NCI-H2107 treated with DMSO at 0.1 percent for 48 hours (cell line): Measurements from ENCODE around the gene NECAB3.

Source experiments
- DNase-seq: peaks from one replicate; lab custom pipeline; 2025; ENCODE audit not compliant: unreplicated experiment; lab: John Stamatoyannopoulos, UW

Gene NECAB3

DNA sequence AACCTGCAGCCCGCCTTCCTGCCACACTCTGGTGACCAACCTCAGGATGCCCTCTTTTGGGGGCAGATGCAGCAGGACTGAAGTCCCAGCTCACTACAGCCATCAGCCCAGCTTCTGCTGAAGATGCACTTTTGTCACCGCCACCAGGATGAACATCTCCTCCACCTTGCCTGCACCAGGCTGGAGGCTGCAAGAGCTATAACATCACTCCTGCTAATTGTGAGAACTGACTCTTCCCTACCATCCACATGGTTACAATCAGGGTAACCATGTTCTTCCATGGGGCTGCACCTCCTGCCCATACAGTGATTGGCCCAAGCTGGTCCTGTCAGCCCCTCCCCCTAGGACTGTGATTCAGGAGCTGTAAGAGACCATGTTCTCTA, 9.5 kb downstream of the NECAB3 start:
- no peak for DNase-seq

DNA sequence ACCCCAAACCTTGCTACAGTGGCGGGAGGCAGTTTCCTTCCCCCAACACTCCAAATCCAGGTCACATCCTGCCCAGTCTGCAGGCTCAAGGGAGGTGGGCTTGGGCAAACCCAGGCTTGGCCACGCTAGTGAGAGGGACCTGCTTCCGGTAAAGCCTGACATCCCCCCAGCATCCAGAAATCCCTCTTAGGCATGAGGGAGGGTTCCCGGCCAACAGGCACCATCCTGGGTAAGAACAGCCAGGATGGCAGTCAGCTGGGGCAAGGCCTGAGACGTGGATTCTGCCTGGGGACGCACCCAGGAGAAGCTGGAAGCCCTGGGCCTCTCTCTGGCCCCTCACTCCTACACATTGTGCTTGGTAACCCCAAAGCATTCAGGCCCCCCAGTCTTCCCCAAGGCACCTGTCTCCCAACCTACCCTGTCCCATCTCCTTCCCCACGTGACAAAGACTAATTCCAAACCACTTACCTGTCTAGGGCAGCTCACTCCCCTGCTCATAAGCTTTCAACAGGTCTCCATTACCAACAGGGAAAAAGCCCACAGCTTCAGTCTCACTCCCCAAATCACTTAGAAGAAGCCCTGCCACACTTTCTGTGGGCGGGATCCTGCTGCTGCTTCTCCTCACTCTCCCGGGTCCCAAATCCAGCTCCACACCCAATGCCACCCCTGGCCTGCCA, 10.0 kb downstream of the NECAB3 start:
- no peak for DNase-seq

DNA sequence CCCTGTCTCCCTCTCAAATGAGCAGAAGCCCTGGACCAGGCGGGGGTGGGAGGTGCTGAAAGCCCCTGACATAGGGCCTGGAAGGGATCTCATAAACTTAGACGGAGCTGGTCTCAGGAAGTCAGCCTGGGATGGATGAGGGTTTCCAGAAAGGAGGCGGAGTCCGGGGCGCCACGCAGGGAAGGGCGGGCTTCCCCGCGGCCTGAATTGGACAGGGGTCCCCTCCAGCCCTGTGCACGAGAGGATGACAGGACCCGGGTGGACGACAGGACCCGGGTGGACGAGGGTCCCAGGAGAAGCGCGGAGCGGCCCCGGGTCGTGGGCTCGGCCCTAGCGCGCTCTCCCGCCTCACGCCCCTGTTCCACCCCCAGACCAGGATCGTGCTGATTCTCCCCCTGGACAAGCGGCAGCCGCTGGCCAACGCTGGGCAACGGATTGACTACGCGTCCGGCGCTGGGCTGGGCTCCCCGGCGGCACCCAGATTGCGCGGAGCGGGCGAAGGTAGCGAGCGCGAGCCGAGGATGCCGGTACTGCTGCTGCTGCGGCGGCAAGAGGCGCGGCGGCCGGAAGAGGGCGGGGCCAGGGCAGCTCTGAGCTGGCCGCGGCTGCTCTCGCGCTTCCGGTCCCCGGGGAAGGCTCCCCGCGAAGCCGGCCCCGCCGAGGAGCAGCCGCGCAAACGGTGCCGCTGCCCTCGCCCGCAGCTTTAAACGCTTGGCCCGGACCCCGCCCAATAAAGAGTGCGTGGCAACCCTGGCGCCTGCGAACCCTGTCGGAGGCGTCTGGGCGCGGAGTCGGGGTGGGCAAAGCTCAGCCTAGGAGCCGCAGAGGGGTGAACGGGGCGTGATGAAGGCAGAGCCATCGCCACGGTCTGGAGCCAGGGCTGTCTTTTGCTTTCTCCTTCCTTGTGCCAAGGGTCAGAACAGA, 10.8 kb downstream of the NECAB3 start:
- no peak for DNase-seq

DNA sequence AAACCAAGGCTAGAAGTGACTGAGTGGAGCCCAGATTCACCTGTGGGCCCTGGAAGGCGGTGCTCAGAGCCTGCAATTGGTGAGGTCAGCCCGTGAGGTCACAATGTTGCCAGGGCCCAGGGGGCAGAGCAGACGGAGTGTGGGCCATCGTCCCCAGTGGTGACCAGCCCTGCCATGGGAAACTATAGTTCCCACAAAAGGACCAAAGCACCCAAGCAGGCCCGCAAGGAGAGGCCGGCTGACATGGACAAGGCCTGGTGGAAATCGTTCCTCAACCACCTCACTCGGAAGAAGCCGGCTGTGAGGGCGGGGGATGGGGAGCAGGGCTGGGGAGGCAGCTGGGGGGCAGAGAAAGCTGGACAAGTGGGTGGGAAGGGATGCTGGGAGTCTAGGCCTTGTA, 12.1 kb downstream of the NECAB3 start, which contains the start of gene C20orf144:
TSS of gene C20orf144 (plus strand) at position 156 of the 400 bp plus-strand sequence. CDS start at position 175, 19 bp downstream.
- no peak for DNase-seq

DNA sequence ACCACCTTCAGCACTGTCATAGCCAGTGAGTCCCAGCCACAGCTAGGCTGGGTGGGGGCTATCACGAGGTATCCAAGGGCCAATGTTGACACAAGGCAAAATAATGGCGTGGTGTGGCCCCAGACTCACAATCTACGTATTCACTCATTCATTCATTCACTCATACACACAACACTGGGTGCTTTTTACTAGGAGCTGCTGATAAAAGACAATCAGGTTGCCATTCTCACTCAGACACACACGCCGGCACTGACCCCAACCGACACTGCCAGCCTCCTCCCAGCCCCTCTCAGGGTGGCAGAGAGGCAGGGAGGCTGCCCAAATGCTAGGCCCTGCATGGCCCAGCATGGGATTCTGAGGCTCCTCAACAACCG, 13.6 kb downstream of the NECAB3 start:
- no peak for DNase-seq

DNA sequence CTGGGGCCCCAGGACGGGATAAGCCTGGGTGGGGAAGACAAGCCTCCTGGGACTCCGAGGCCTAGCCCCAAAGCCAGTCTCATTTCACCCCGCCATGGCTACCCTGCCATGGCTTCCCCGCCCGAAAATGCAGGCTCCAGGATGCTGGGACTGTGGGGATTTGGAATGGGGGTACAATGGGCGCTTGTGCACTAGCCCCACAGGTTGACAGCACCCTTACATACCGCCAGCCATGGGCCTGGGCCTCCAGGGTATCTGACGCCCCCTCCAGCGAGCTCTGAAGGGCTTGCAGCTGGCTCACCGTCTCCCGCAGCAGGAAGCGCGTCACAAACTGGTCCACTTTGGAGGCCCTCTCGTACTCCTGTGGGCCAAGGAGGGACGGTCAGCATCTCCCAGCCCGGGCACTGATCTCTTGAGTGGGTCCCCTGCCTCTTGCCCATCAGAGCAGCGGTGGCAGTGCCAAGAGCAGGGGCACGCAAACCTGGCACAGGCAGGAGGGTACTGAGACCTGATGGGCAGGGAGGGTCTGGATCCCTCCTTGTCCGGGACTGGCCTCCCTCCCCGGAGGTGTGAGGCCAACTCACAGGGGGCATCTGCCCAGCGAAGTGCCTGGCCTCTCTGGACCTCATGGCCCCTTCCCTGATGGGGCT, 14.1 kb downstream of the NECAB3 start:
- no peak for DNase-seq

DNA sequence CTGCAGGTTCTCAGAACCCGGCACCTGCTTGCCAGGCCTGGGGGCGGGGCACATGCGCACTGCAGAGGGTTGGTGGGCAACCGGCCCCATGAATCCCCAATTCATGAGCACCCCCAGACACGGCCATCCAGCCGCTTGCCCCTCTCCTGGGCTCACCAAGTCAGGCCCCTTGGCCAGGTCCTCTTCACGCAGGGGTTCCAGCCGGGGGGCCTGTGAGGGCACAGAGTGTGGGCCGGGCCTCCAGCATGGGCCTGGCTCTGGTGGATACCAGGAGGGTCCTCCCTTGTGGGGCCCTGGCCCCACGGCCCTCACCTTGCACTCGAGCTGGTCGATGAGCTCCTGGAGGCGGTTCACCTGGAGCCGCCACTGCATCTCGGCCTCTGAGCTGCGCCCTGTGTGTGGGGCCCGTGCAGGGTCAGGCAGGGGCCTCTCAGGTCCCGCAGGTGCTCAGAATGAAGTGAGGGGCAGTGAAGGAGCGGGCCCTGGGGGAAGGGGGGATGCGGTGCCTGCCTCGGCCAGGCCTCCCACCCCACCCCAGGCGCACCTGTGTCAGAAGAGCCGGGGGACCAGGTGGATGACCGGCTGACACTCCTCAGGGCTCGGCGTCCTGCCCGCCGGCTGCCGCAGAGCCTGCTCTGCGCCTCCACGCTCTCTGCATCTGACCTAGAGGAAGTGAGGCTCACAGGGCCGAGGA, 14.7 kb downstream of the NECAB3 start:
- no peak for DNase-seq

DNA sequence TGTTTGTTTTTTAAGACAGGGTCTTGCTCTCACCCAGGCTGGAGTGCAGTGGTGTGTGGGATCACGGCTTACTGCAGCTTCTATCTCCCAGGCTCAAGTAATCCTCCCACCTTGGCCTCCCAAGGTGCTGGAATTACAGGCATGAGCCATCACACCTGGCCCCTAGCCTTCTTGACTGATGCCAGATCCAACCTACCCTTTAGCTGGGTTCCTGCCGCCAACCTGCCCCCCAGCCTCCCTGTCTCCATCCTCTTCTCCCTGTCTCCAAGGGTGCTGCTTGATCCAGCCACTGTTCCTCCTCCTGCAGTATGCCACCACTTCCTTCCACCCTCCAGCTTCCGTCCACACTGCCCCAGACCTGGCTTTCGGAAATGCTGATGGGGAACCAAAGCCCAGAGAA, 15.3 kb downstream of the NECAB3 start:
- no peak for DNase-seq

DNA sequence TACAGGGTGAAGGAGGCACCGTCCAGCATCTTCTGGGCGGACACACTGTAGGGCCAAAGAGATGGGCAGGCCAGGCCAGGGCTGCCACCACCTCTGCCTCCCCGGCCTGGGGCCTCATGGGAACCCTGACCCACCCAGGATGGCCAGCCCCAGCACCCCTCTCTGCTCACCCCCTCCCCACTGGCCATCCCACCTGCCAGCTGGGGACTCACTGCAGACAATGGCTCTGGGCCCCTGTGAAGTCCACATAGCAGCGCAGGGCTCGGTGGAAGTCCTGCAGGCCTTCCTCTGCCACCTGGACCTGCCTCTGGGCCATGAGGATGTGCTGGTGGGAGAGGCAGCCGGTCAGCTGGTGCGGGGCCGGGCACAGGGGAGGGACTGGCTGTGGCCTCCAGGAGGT, 15.7 kb downstream of the NECAB3 start:
- no peak for DNase-seq

DNA sequence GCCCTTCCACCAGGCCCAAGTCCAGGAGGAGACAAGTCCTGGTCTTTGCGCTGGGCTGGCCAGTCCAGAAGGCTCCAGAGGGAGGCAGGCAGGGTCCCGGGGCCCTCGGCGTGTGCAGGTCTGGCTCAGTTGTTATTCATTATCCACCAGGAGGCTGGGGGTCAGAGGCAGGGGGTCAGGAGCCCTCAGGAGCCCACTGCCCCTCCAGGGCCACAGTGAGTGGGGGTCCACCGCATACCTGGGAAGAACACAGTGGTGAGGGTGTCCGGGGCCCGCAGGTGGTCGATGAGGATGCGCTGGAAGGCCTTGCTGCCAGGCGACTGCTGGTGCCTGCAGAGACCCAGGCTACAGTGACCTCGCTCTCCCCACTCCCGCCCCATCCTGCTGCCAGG, 16.5 kb downstream of the NECAB3 start:
- no peak for DNase-seq

DNA sequence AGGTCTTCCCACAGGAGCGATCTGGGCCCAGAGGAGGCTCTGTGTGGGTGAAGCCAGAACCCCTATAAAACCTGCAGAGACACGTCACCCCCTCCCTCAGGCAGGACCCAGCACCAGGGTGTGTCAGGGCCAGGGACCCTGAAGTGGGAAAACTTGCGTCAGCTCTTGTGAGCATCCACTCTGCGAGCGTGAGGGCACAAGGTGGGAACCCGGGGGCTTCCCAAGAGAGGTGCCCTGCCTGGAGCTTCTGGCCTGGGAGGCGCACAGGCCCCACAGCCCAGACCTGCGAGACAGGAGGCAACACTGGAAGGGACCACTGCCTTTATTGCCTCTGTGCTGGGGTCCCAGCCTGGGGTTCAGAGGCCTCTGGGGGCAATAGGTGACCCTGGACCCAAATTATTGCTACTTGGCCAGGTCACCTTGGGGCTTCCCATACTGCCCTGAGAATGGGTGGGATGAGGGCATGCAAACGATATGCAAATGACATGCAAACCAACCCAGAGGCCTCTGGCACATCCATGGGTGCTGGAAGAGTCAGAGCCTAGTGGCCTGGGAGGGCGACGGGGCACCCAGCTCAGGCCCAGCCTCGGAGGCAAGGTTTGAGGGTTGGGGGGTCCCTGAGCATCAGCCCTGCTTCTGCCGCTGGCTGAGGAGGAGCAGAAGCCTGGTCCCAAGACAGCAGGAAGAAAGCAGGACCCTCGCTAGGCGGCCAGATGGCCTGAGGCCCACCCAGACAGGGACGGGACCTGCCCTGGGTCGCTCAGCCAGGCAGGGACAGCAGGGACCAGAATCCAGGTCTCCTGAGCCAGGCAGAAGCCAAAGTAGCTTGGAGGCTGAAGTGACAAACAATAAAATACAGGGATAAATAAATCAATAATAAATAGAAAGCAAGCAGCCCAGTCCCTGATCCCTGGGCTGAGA, 17.2 kb downstream of the NECAB3 start:
- DNase-seq, result no peak

DNA sequence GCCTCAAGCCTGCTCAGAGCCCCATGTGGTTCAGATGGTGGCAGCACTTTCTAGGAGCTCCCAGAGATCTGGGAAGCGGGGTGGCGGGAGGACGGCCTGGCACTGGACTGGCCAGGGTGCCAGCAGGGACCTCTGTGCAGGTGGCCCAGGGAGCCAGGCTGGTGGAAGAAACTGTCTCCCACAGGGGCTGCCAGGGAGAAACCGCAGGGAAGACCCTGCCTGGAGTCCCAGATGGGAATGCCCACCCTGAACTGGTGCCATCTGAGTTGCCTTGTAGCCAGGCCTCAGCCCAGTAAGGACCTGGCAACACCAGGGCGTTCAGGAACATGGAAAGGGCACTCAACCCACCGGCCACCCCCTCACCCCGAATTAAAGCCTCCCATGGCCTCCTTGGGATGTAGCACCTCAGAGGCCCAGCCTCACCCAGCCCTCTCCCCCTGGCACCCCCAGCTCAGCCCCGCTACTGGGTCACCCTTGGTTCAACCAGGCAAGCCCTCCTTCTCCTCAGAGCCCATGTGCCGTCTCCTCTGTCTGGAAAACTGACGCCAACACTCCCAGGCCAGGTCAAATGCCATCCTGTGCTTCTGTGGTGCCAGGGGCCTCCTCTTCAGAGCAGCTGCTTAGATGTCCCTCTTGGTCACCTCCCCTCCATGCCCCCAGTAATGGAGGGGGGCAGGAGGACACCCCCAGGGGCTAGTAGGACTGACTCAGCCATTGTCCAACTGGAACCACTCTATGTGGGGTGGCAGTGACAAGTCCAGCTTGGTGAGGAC, 18.0 kb downstream of the NECAB3 start:
- no peak for DNase-seq

DNA sequence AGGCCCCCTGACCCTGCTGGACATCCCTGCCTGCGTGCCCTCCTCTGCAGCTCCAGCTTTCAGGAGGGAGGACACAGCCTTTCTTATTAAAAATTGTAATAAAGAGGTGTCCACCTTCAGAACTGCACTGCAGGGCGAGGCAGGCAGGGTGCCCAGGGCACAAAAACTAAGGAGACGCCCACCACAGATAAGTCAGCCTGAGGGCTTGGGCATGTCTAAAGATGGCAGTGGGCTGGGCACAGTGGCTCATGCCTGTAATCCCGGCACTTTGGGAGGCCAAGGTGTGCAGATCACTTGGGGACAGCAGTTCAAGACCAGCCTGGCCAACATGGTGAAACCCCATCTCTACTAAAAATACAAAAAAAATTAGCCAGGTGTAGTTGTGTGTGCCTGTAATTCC, 19.1 kb downstream of the NECAB3 start:
- DNase-seq, result no peak

DNA sequence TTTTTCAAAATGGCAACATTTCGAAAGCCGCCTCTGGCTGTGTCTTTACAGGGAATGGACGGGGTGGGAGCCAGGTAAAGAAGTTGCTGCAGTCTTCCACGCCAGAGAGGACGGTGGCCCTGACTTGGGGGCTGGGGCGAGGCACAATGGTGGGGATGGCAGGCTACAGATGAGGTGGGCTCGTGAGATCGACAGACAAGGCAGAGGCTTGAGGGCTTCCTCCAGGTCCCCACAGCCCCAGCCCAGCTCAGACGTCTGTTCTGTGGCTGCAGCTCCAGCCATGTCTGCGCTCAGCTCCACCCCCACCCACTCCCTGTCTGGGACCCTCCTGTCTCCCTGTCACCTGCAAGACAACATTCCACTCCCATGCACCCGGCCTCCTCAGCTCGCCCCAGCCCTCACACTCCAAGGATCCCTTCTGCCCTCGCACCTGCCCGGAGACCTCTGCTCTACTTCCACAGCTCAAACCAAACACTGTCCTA, 19.5 kb downstream of the NECAB3 start:
- DNase-seq, result no peak

DNA sequence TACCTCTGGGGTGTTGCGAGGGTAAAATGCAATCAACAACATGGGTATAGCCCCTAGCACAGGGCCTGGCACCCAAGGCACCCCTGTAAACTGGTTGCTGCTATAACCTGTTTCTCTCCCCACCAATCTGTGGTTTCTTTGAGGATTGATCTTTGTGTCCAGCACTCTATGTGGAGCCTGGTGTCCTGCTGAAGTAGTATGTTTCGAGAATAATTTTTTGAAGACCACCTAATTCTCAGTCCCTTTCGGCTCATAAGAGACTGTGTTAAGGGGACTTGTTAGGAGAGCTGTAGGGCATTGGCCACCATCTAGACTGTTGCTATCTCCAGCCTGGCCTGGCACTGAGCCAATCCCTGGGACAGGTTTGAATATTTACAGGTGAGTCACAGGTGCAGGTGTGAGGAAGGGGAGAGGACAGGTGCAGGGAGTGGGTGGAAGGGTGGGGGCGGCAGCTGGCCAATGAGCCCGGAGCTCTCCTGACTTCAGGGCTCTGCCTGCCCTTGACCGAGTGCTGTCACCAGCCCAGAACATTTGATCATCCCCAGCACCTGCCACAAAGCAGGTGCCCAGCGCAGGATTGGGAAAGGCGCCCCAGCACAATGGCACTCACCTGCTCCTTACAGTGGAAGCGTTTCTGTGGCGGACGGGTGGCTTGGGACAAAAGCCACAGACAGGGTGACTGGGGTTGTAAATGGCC, 20.2 kb downstream of the NECAB3 start:
- DNase-seq, result peak; percentile 90

DNA sequence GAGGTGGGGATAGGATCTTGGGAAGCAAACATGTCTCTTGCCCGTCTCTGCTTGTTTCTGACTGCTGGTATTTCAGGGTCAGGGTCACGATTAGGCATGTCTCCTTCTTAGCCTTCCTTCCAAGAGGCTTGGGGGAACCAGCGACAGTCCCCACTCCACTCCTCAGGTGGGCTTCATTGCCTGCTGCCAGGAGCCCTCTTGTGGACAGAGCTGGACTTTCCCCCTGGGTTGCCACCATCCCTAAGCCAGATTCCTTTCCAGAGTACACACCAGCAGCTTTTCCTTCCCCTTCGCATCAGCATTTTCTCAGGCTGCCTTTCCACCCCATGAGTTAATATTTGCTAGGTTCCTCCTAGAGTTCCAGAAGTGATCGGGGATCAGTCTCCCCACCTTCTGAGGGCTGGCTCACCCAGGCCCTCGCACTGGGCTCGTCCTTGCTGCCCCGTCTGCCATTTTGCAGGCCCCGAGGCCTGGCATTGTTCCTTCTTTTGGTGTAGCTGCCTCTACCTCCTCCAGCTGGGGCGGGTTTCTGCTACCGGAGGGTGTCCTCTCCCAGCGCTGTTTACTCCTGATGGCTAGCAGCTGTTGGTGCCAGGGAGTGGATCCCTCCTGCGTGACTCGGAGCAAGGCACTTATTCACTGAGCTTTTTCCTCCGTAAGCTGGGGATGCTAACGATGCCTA, 20.9 kb downstream of the NECAB3 start:
- peak; percentile 62 for DNase-seq

DNA sequence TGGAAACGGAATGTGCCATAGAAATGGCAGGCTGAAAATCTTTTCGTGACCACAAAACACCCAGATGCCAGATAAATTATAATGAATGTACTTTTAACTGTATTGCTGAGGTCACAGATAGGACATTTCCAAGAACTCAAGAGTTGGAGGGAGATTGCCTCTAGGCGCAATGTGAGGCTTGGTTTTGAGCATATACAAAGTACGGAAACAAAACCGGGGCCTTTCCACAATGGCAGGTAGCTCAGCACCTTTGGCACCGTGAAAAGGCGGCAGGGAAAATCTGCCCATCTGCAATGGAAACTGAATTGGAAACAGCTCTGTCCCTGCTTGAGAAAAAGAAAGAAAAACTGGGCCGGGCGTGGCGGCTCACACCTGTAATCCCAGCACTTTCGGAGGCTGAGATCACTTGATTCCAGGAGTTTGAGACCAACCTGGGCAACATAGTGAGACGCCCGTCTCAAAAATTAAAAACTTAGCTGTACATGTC, 22.6 kb downstream of the NECAB3 start:
- no peak for DNase-seq
